ENCODE measurements around the gene CEBPB.

Gene CEBPB

GRCh38 chr20:50213531-50214106 lies 23.0 kb downstream of the CEBPB start:
- no peak for DNase-seq (ENCODE audit: low read depth, low spot score)

GRCh38 chr20:50214226-50215024 lies 23.8 kb downstream of the CEBPB start:
- no peak for DNase-seq (ENCODE audit: low read depth, low spot score)

GRCh38 chr20:50215101-50215690 lies 24.6 kb downstream of the CEBPB start:
- DNase-seq (ENCODE audit: low read depth, low spot score): no peak

- DNase-seq (ENCODE audit: low read depth, low spot score): no peak
Observed at GRCh38 chr20:50215926-50216325, 25.3 kb downstream of the CEBPB start.

- DNase-seq (ENCODE audit: low read depth, low spot score): no peak
Observed at GRCh38 chr20:50216543-50217206, 26.0 kb downstream of the CEBPB start.

GRCh38 chr20:50217207-50217949 lies 26.7 kb downstream of the CEBPB start:
- no peak for DNase-seq (ENCODE audit: low read depth, low spot score)

- DNase-seq (ENCODE audit: low read depth, low spot score): no peak
Observed at GRCh38 chr20:50218987-50219435, 28.4 kb downstream of the CEBPB start.

- DNase-seq (ENCODE audit: low read depth, low spot score): no peak
Observed at GRCh38 chr20:50219600-50219999, 29.0 kb downstream of the CEBPB start.

- no peak for DNase-seq (ENCODE audit: low read depth, low spot score)
Observed at GRCh38 chr20:50220093-50220893, 29.7 kb downstream of the CEBPB start.

- DNase-seq (ENCODE audit: low read depth, low spot score): no peak
Observed at GRCh38 chr20:50220894-50221365, 30.3 kb downstream of the CEBPB start.

GRCh38 chr20:50221501-50222308 lies 31.1 kb downstream of the CEBPB start:
- no peak for DNase-seq (ENCODE audit: low read depth, low spot score)

- DNase-seq (ENCODE audit: low read depth, low spot score): no peak
Observed at GRCh38 chr20:50222309-50223038, 31.8 kb downstream of the CEBPB start.

- no peak for DNase-seq (ENCODE audit: low read depth, low spot score)
Observed at GRCh38 chr20:50223039-50224005, 32.7 kb downstream of the CEBPB start.

- DNase-seq (ENCODE audit: low read depth, low spot score): no peak
Observed at GRCh38 chr20:50224052-50224451, 33.4 kb downstream of the CEBPB start.

- DNase-seq (ENCODE audit: low read depth, low spot score): no peak
Observed at GRCh38 chr20:50224531-50225255, 34.1 kb downstream of the CEBPB start.

GRCh38 chr20:50226093-50226974 lies 35.7 kb downstream of the CEBPB start:
- DNase-seq (ENCODE audit: low read depth, low spot score): no peak
